ENCODE measurements around the gene HAVCR2.

DNA sequence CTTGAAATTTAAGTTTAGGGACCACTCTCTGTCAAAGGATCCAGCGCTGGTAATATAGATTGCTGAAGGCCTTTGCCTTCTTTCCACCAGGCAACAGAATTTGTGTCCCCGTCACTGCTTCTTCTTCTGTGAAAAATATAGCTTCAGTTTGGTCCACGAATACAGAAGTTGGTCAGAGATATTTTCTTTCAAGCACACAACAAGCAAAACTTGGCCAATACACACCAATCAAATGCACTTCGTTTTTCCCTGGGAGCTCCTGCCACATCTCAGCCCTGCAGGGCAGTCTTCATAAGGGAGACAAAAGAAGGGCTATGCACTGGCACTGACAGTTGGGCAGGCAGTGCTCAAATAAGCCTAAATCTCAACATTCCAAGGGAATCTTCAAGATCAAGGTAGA lies 22.9 kb downstream of the HAVCR2 start:
- TF ChIP-seq CBX5 (CRISPR knock-in tag; IDR thresholded peaks at IDR 0.05; ENCODE audit: borderline replicate concordance) (no peak), MZF1 (CRISPR knock-in tag; IDR thresholded peaks at IDR 0.05; ENCODE audit: borderline replicate concordance) (no peak), ZNF274 (CRISPR knock-in tag; IDR thresholded peaks at IDR 0.05) (no peak), NFIC (IDR thresholded peaks at IDR 0.05; ENCODE audit: low read length) (no peak), SP1 (IDR thresholded peaks at IDR 0.05) (no peak), SP1 (CRISPR knock-in tag; IDR thresholded peaks at IDR 0.05) (no peak), POLR2A (IDR thresholded peaks at IDR 0.05; ENCODE audit: insufficient read depth in 1 of 2, low read depth in 2 of 2, low read length in 2 of 2) (no peak), ZNF501 (CRISPR knock-in tag; IDR thresholded peaks at IDR 0.05) (no peak), MEF2D (CRISPR knock-in tag; IDR thresholded peaks at IDR 0.05) (no peak), FOXA1 (IDR thresholded peaks at IDR 0.05) (no peak), FOXA1 (CRISPR knock-in tag; IDR thresholded peaks at IDR 0.05) (no peak), HOXA7 (CRISPR knock-in tag; IDR thresholded peaks at IDR 0.05) (no peak), ZNF20 (CRISPR knock-in tag; IDR thresholded peaks at IDR 0.05) (no peak)
- TF ChIP-seq, protein P1, sequence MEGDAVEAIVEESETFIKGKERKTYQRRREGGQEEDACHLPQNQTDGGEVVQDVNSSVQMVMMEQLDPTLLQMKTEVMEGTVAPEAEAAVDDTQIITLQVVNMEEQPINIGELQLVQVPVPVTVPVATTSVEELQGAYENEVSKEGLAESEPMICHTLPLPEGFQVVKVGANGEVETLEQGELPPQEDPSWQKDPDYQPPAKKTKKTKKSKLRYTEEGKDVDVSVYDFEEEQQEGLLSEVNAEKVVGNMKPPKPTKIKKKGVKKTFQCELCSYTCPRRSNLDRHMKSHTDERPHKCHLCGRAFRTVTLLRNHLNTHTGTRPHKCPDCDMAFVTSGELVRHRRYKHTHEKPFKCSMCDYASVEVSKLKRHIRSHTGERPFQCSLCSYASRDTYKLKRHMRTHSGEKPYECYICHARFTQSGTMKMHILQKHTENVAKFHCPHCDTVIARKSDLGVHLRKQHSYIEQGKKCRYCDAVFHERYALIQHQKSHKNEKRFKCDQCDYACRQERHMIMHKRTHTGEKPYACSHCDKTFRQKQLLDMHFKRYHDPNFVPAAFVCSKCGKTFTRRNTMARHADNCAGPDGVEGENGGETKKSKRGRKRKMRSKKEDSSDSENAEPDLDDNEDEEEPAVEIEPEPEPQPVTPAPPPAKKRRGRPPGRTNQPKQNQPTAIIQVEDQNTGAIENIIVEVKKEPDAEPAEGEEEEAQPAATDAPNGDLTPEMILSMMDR (CRISPR knock-in tag; IDR thresholded peaks at IDR 0.05): no peak
- TF ChIP-seq, protein P2, sequence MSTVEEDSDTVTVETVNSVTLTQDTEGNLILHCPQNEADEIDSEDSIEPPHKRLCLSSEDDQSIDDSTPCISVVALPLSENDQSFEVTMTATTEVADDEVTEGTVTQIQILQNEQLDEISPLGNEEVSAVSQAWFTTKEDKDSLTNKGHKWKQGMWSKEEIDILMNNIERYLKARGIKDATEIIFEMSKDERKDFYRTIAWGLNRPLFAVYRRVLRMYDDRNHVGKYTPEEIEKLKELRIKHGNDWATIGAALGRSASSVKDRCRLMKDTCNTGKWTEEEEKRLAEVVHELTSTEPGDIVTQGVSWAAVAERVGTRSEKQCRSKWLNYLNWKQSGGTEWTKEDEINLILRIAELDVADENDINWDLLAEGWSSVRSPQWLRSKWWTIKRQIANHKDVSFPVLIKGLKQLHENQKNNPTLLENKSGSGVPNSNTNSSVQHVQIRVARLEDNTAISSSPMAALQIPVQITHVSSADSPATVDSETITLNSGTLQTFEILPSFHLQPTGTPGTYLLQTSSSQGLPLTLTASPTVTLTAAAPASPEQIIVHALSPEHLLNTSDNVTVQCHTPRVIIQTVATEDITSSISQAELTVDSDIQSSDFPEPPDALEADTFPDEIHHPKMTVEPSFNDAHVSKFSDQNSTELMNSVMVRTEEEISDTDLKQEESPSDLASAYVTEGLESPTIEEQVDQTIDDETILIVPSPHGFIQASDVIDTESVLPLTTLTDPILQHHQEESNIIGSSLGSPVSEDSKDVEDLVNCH (CRISPR knock-in tag; IDR thresholded peaks at IDR 0.05): no peak
- TF ChIP-seq, protein P3, sequence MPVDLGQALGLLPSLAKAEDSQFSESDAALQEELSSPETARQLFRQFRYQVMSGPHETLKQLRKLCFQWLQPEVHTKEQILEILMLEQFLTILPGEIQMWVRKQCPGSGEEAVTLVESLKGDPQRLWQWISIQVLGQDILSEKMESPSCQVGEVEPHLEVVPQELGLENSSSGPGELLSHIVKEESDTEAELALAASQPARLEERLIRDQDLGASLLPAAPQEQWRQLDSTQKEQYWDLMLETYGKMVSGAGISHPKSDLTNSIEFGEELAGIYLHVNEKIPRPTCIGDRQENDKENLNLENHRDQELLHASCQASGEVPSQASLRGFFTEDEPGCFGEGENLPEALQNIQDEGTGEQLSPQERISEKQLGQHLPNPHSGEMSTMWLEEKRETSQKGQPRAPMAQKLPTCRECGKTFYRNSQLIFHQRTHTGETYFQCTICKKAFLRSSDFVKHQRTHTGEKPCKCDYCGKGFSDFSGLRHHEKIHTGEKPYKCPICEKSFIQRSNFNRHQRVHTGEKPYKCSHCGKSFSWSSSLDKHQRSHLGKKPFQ (CRISPR knock-in tag; IDR thresholded peaks at IDR 0.05; ENCODE audit: insufficient replicate concordance): no peak

Data from HepG2 (cell line).